Prostate gland (tissue), 2 donors: Measurements from ENCODE around the gene LCA5.

Experiments
- CTCF ChIP-seq, 4 experiments: fragments of 200-600 bp in 2 of 4; fragments of 450-650 bp in 2 of 4; sonication (generic) in 2 of 4; IDR thresholded peaks; 1 replicate in 3 of 4; 2 replicates in 1 of 4; pipeline ENCODE4 v1.5.1; 2016 to 2019; ENCODE audit warnings: antibody characterized with exemption in 4 of 4, mild to moderate bottlenecking in 2 of 4, moderate library complexity in 2 of 4
- POLR2A ChIP-seq: fragments of 450-650 bp; IDR thresholded peaks from one replicate; pipeline ENCODE4 v1.6.1; 2016; ENCODE audit warnings: antibody characterized with exemption, mild to moderate bottlenecking
- POLR2AphosphoS5 ChIP-seq: sonication (generic); formaldehyde crosslinking; IDR thresholded peaks from one replicate; pipeline ENCODE4 v1.6.1; 2017; ENCODE audit warnings: antibody characterized with exemption

DNA sequence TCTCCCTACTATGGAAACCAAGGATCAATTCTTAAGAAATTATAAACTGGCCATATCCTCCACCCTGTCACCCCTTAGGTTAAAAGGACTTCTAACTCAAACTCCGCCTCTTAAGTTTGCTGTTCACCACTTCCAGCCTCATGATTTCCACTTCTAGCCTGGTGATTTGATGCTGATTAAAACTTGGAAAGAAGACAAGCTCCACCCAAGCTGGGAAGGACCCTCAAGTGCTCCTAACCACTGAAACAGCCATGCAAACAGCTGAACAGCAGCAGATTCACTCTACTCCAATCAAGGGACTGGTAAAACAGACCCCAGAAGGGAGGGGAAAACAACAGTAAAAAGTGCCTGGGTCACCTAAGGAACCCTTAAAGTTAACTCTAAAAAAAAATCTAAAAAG is 10.3 kb downstream of the LCA5 start:
- TF ChIP-seq POLR2A, result no peak
- no peak for TF ChIP-seq CTCF (IDR thresholded peaks at IDR 0.05)
- no peak for TF ChIP-seq POLR2AphosphoS5
